Measurements from ENCODE around the gene LIN7C. TPM values are rescaled to one million over a fixed set of nuclear protein-coding genes. Genes with fewer than 3 reads are reported as not detected.
A peak's percentile ranks its signal among the peaks of the same experiment; 100 is the strongest.

Gene LIN7C
- total and polyA plus RNA-seq, 8 donors: 5.1 to 22.1 (median 13.7) TPM

DNA sequence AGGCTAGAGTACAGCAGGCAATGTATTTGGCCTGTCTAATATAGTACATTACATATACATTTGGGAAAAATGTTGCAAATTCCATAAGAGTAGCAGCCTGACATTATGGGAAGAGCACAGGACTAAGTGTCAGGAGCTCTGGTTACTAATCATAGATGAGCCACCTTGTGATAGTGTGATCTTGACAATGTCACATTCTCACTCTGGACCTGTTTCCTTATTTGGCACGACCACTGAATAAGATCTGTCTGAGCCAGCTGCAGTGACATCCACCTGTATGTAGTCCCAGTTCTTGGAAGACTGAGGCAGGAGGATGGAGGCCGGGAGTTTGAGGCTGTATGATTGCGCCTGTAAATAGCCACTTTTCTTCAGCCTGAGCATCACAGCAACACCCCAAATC lies 5.7 kb upstream of the LIN7C start:
- Histone ChIP-seq H3K4me3 (no peak overlapping the region), H3K27ac (no peak overlapping the region), H3K9me3 (no peaks in the 10 kb centered on the region), H3K27me3 (no peaks in the 10 kb centered on the region), H3K36me3 (no peaks in the 10 kb centered on the region), H3K4me1 (peaks cover 0 to 5% (median 0%) of the 10 kb centered on the region in 3 donors)
- DNase-seq: no peak
- ATAC-seq: no peak
- FAIRE-seq: no peak
- intact Hi-C loops (cut with DNase I): no loop called here
- WGBS, 2 donors: 88 to 92% methylated on average over 3 of the region's 3 CpGs
- TF ChIP-seq, protein P1, sequence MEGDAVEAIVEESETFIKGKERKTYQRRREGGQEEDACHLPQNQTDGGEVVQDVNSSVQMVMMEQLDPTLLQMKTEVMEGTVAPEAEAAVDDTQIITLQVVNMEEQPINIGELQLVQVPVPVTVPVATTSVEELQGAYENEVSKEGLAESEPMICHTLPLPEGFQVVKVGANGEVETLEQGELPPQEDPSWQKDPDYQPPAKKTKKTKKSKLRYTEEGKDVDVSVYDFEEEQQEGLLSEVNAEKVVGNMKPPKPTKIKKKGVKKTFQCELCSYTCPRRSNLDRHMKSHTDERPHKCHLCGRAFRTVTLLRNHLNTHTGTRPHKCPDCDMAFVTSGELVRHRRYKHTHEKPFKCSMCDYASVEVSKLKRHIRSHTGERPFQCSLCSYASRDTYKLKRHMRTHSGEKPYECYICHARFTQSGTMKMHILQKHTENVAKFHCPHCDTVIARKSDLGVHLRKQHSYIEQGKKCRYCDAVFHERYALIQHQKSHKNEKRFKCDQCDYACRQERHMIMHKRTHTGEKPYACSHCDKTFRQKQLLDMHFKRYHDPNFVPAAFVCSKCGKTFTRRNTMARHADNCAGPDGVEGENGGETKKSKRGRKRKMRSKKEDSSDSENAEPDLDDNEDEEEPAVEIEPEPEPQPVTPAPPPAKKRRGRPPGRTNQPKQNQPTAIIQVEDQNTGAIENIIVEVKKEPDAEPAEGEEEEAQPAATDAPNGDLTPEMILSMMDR (IDR thresholded peaks at IDR 0.05): no peak

DNA sequence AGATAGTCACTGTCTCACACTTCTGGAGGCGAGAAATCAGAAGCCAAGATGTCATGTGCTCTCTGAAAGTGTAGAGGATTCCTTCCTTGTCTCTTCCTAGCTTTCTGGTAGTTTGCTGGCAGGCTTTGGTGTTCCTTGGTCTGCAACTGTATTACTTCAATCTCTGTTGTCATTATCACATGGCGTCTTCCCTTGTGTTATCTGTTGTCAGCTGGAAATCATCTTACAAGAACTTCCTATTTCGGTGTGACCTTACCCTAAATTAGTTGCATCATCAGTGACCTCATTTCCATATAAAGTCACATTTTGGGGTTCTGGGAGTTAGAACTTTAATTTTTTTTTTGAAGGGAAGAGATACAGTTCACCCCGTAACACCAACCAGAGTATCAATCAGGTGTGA lies 3.3 kb upstream of the LIN7C start:
- intact Hi-C loops (cut with DNase I): no loop called here
- no peak overlapping the region for H3K4me3 ChIP-seq
- H3K27ac ChIP-seq: no peak overlapping the region
- ATAC-seq (no peak), FAIRE-seq (no peak), DNase-seq (no peak)
- H3K9me3 ChIP-seq: no peaks in the 10 kb centered on the region
- H3K27me3 ChIP-seq: no peaks in the 10 kb centered on the region
- TF ChIP-seq, protein P1 (IDR thresholded peaks at IDR 0.05): no peak
- no peaks in the 10 kb centered on the region for H3K36me3 ChIP-seq
- H3K4me1 ChIP-seq: peaks cover 6 to 13% (median 8%) of the 10 kb centered on the region in 3 donors
- WGBS, 2 donors: 88 to 91% methylated on average over 4 of the region's 4 CpGs

DNA sequence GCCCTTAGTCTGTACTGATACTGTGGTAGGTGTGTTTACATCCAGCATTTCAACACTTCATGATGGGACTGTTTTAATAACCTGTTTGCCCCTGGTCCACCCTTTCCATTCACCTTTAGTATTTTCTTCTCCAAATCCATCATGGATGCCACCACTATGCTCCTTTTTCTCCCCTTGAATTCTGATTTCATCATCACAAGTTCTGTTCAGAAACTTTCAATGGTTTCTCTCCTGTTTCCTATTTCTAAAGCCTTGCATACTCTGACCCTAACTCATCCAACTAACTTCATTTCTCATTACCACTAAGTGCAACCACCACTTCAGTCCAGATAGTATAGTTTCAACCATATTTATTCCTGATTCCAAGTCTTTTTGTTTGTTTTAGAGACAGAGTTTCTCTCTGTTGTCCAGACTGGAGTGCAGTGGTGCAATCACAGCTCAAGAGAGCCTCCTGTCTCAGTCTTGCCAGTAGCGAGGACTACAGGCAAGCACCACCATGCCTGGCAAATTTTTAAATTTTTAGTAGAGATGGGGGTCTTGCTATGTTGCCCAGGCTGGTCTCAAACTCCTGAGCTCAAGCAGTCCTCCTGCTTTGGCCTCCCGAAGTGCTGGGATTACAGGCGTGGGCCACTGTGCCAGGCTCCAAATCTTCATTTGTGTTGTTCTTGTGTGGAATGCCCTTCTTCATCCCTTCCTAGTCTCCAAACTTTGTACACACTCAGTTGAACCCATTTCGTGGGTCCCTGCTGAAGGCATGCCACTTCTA lies 1.2 kb upstream of the LIN7C start:
- peaks cover 8 to 23% (median 15%) of the 10 kb centered on the region in 3 donors for H3K4me1 ChIP-seq
- no peaks in the 10 kb centered on the region for H3K36me3 ChIP-seq
- DNase-seq (no peak), FAIRE-seq (no peak), ATAC-seq (no peak)
- intact Hi-C loops (cut with DNase I): no loop called here
- H3K9me3 ChIP-seq: no peaks in the 10 kb centered on the region
- H3K27me3 ChIP-seq: no peaks in the 10 kb centered on the region
- H3K4me3 ChIP-seq: peak overlapping the region; percentile 66 to 91 (median 78)
- 96 to 97% methylated on average over 4 of the region's 4 CpGs for WGBS, 2 donors
- no peak overlapping the region for H3K27ac ChIP-seq
- TF ChIP-seq, protein P1 (IDR thresholded peaks at IDR 0.05): no peak

DNA sequence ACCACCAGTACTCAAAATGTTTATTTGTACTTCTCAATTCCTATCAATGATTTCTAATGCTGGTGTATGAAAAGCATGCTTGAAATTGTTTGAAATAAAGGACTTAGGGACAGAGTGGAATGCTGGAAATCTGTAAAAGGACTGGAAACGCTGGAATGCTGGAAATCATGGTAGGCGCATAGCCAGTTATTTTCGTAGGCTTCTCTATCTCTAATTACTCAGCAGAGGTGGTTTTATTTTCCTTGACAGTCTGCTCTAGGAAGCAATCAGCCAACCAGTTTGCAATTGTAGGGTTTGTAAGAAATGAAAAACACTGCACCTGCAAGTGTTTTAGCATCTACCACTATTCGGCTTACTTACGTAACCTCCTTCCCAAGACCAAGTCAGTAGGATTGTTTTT lies 788 bp downstream of the LIN7C start:
- intact Hi-C loops (cut with DNase I): no loop called here
- TF ChIP-seq, protein P1 (IDR thresholded peaks at IDR 0.05): no peak
- DNase-seq (no peak), ATAC-seq (peak; percentile 5 to 15 (median 8)), FAIRE-seq (no peak)
- Histone ChIP-seq H3K27ac (peak overlapping the region; percentile 77 to 86 (median 82)), H3K36me3 (peaks cover 0 to 9% (median 0%) of the 10 kb centered on the region in 3 donors), H3K4me3 (peak overlapping the region; percentile 66 to 91 (median 78)), H3K27me3 (no peaks in the 10 kb centered on the region), H3K4me1 (peaks cover 8 to 23% (median 15%) of the 10 kb centered on the region in 3 donors), H3K9me3 (no peaks in the 10 kb centered on the region)
- WGBS, 2 donors: 3% methylated on average over 5 of the region's 5 CpGs

DNA sequence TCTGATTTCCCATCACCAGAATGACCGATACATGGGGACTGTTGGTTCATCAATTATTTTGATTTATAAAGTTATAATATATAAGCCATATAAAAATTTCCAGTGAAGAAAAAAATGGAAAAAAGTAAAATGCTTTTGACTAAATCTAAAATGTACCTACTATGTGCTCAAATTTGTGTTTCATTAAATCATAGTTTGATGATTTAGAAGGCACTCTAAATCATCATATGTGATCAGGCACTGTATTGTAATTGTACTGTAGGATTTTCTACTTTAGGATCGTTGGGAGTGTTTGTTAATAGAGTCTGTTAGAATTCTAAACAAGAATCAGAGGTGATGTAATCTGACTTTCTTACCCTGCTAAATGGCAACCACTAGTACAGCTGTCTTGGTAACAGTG lies 2.4 kb downstream of the LIN7C start:
- Histone ChIP-seq H3K9me3 (no peaks in the 10 kb centered on the region), H3K27me3 (no peaks in the 10 kb centered on the region), H3K27ac (no peak overlapping the region), H3K4me1 (peaks cover 8 to 23% (median 15%) of the 10 kb centered on the region in 3 donors), H3K36me3 (peaks cover 0 to 22% (median 0%) of the 10 kb centered on the region in 3 donors), H3K4me3 (peak overlapping the region in 1 of 4 donors; percentile 2)
- TF ChIP-seq, protein P1 (IDR thresholded peaks at IDR 0.05): no peak
- no peak for FAIRE-seq
- no peak for ATAC-seq
- intact Hi-C loops (cut with DNase I): no loop called here
- 69 to 70% methylated on average over 2 of the region's 2 CpGs for WGBS, 2 donors
- no peak for DNase-seq
